Mesenchymal stem cell (in vitro differentiated cells and primary cell): Measurements from ENCODE around the gene OSBPL3.
A peak's percentile ranks its signal among the peaks of the same experiment; 100 is the strongest.

Experiments used
- DNase-seq: peaks from one replicate; pipeline ENCODE4 v3.0.0-alpha.2; 2013
- H2AFZ ChIP-seq: one replicate; pipeline ENCODE4 v1.6.1; 2013; ENCODE audit warnings: low read depth, mild to moderate bottlenecking, control low read depth, inconsistent platforms, low read length, moderate library complexity
- H2AK5ac ChIP-seq: 2 replicates; pipeline ENCODE4 v1.6.1; 2013; ENCODE audit warnings: low read length, moderate library complexity, mild to moderate bottlenecking, inconsistent platforms; ENCODE audit not compliant: severe bottlenecking
- H2BK120ac ChIP-seq: one replicate; pipeline ENCODE4 v1.6.1; 2013; ENCODE audit warnings: low read depth, mild to moderate bottlenecking, inconsistent platforms, low read length, moderate library complexity
- H2BK12ac ChIP-seq, 2 experiments: one replicate each; pipeline ENCODE4 v1.6.1; 2013; ENCODE audit warnings: inconsistent platforms in 2 of 2, low read length in 2 of 2, mild to moderate bottlenecking in 2 of 2, moderate library complexity in 2 of 2, control low read depth in 1 of 2
- H2BK15ac ChIP-seq: one replicate; pipeline ENCODE4 v1.6.1; 2013; ENCODE audit warnings: mild to moderate bottlenecking, low read depth, inconsistent platforms; ENCODE audit not compliant: poor library complexity, severe bottlenecking
- H2BK5ac ChIP-seq: 2 replicates; pipeline ENCODE4 v1.6.1; 2013; ENCODE audit warnings: low read depth, mild to moderate bottlenecking, low read length, control low read depth, inconsistent platforms; ENCODE audit not compliant: poor library complexity, severe bottlenecking
- H3K14ac ChIP-seq, 2 experiments: one replicate each; pipeline ENCODE4 v1.6.1; 2013; ENCODE audit warnings: inconsistent platforms in 2 of 2, low read length in 2 of 2, control low read depth in 1 of 2, mild to moderate bottlenecking in 1 of 2, moderate library complexity in 1 of 2
- H3K18ac ChIP-seq, 2 experiments: one replicate each; pipeline ENCODE4 v1.6.1; 2013; ENCODE audit warnings: inconsistent platforms in 2 of 2, low read length in 2 of 2, control low read depth in 1 of 2, low read depth in 1 of 2, mild to moderate bottlenecking in 1 of 2
- H3K23ac ChIP-seq, 2 experiments: one replicate each; pipeline ENCODE4 v1.6.1; 2013; ENCODE audit warnings: inconsistent platforms in 2 of 2, low read length in 2 of 2, mild to moderate bottlenecking in 2 of 2, moderate library complexity in 2 of 2, control low read depth in 1 of 2
- H3K27ac ChIP-seq: 2 replicates; pipeline ENCODE4 v1.5.1; 2013; ENCODE audit warnings: mild to moderate bottlenecking, moderate library complexity, low read length, control low read depth, inconsistent platforms; ENCODE audit not compliant: poor library complexity, severe bottlenecking
- H3K27me3 ChIP-seq, 2 experiments: 2 replicates each; pipeline versions ENCODE4 v1.6.1 to v1.7.0; 2013; ENCODE audit warnings: low read length in 2 of 2, mild to moderate bottlenecking in 2 of 2, moderate library complexity in 2 of 2, control low read depth in 1 of 2, inconsistent platforms in 1 of 2; ENCODE audit not compliant: control insufficient read depth in 1 of 2, insufficient read depth in 1 of 2
- H3K36me3 ChIP-seq, 2 experiments: 2 replicates each; pipeline versions ENCODE4 v1.6.1 to v1.7.0; 2013; ENCODE audit warnings: low read length in 2 of 2, control low read depth in 1 of 2, inconsistent platforms in 1 of 2, low read depth in 1 of 2, mild to moderate bottlenecking in 1 of 2; ENCODE audit not compliant: insufficient read depth in 2 of 2, control insufficient read depth in 1 of 2
- H3K4ac ChIP-seq, 2 experiments: one replicate each; pipeline ENCODE4 v1.6.1; 2013; ENCODE audit warnings: inconsistent platforms in 2 of 2, low read length in 2 of 2, mild to moderate bottlenecking in 2 of 2, moderate library complexity in 2 of 2, control low read depth in 1 of 2, low read depth in 1 of 2
- H3K4me1 ChIP-seq: 2 replicates; pipeline ENCODE4 v1.6.1; 2013; ENCODE audit warnings: low read depth, low read length, control low read depth; ENCODE audit not compliant: control insufficient read depth, insufficient read depth
- H3K4me2 ChIP-seq: 2 replicates; pipeline ENCODE4 v1.6.1; 2013; ENCODE audit warnings: low read length, mild to moderate bottlenecking, inconsistent platforms; ENCODE audit not compliant: poor library complexity, severe bottlenecking
- H3K4me3 ChIP-seq, 2 experiments: 2 replicates each; pipeline versions ENCODE4 v1.5.1 to v1.7.0; 2013; ENCODE audit warnings: low read length in 2 of 2, mild to moderate bottlenecking in 2 of 2, control low read depth in 1 of 2, low read depth in 1 of 2; ENCODE audit not compliant: insufficient read depth in 1 of 2
- H3K79me1 ChIP-seq: replicated peaks from 2 replicates; pipeline ENCODE4 v1.6.1; 2013; ENCODE audit warnings: mild to moderate bottlenecking, control low read depth, low read length, inconsistent platforms; ENCODE audit not compliant: poor library complexity, severe bottlenecking
- H3K9ac ChIP-seq: 2 replicates; pipeline ENCODE4 v1.7.0; 2013; ENCODE audit warnings: mild to moderate bottlenecking, low read length, moderate library complexity
- H3K9me3 ChIP-seq: 2 replicates; pipeline ENCODE4 v1.7.0; 2013; ENCODE audit warnings: mild to moderate bottlenecking, low read length; ENCODE audit not compliant: control insufficient read depth
- H4K8ac ChIP-seq: one replicate; pipeline ENCODE4 v1.6.1; 2013; ENCODE audit warnings: inconsistent platforms, mild to moderate bottlenecking, low read length, moderate library complexity
- H4K91ac ChIP-seq: one replicate; pipeline ENCODE4 v1.6.1; 2013; ENCODE audit warnings: mild to moderate bottlenecking, low read length, inconsistent platforms
- WGBS: methylation state at CpG from one replicate; pipeline ENCODE4 v1.1.7; 2013; ENCODE audit warnings: mixed read lengths; 5-methylcytosine and 5-hydroxymethylcytosine counted together

OSBPL3 gene

GRCh38 chr7:24936121-24936824, 43.7 kb downstream of the OSBPL3 start:
- Histone ChIP-seq H2BK15ac (no peak overlapping the region), H3K14ac (no peak overlapping the region), H3K18ac (no peak overlapping the region), H3K27ac (no peak overlapping the region), H3K9ac (no peak overlapping the region), H2AFZ (no peak overlapping the region), H3K4me3 (no peak overlapping the region), H3K23ac (no peak overlapping the region), H3K4ac (peak overlapping the region in 1 of 2 experiments; percentile 49), H2BK12ac (no peak overlapping the region), H3K27me3 (no peaks in the 10 kb centered on the region), H2BK5ac (no peak overlapping the region), H4K8ac (no peak overlapping the region), H3K4me2 (no peak overlapping the region), H4K91ac (no peak overlapping the region), H2AK5ac (no peak overlapping the region), H3K4me1 (peaks cover 5% of the 10 kb centered on the region), H3K79me1 (peaks cover 20% of the 10 kb centered on the region), H2BK120ac (no peak overlapping the region), H3K9me3 (no peaks in the 10 kb centered on the region), H3K36me3 (peaks cover 0 to 3% of the 10 kb centered on the region in 2 experiments)
- WGBS, result 83% methylated on average over 3 of the region's 3 CpGs
- DNase-seq, result peak; percentile 46

- no peak overlapping the region for H3K23ac ChIP-seq
- H2BK120ac ChIP-seq, result no peak overlapping the region
- H3K14ac ChIP-seq, result no peak overlapping the region
- no peak overlapping the region for H2BK12ac ChIP-seq
- no peak overlapping the region for H2AFZ ChIP-seq
- no peak overlapping the region for H2BK5ac ChIP-seq
- H3K18ac ChIP-seq, result no peak overlapping the region
- H3K4me2 ChIP-seq, result no peak overlapping the region
- H4K91ac ChIP-seq, result no peak overlapping the region
- no peak overlapping the region for H2BK15ac ChIP-seq
- 100% methylated on average over 2 of the region's 2 CpGs for whole genome bisulfite sequencing
- H4K8ac ChIP-seq, result no peak overlapping the region
- H3K4ac ChIP-seq, result no peak overlapping the region
- no peak for DNase-seq
- no peak overlapping the region for H2AK5ac ChIP-seq
- peaks cover 21% of the 10 kb centered on the region for H3K79me1 ChIP-seq
- H3K9ac ChIP-seq, result no peak overlapping the region
- H3K27ac ChIP-seq, result peak overlapping the region; percentile 44
- peaks cover 0 to 11% of the 10 kb centered on the region in 2 experiments for H3K36me3 ChIP-seq
- H3K4me1 ChIP-seq, result peaks cover 5% of the 10 kb centered on the region
- no peak overlapping the region for H3K4me3 ChIP-seq
- no peaks in the 10 kb centered on the region for H3K27me3 ChIP-seq
- no peaks in the 10 kb centered on the region for H3K9me3 ChIP-seq
These were observed 46.7 kb downstream of the OSBPL3 start for GRCh38 chr7:24933298-24933697.

GRCh38 chr7:24932815-24933214, 47.2 kb downstream of the OSBPL3 start:
- H2BK12ac ChIP-seq, result no peak overlapping the region
- H4K91ac ChIP-seq, result no peak overlapping the region
- no peak overlapping the region for H3K4me3 ChIP-seq
- no peak overlapping the region for H4K8ac ChIP-seq
- H3K27me3 ChIP-seq, result no peaks in the 10 kb centered on the region
- H3K4me1 ChIP-seq, result peaks cover 5% of the 10 kb centered on the region
- H2BK120ac ChIP-seq, result no peak overlapping the region
- no peak for DNase-seq
- peaks cover 23% of the 10 kb centered on the region for H3K79me1 ChIP-seq
- peaks cover 0 to 11% of the 10 kb centered on the region in 2 experiments for H3K36me3 ChIP-seq
- H2BK5ac ChIP-seq, result no peak overlapping the region
- no peak overlapping the region for H3K9ac ChIP-seq
- H2BK15ac ChIP-seq, result no peak overlapping the region
- no peak overlapping the region for H3K4ac ChIP-seq
- H2AFZ ChIP-seq, result no peak overlapping the region
- H3K14ac ChIP-seq, result no peak overlapping the region
- H3K23ac ChIP-seq, result no peak overlapping the region
- WGBS, result 92% methylated on average over 10 of the region's 10 CpGs
- no peak overlapping the region for H3K18ac ChIP-seq
- H3K27ac ChIP-seq, result peak overlapping the region; percentile 86
- H3K9me3 ChIP-seq, result no peaks in the 10 kb centered on the region
- peak overlapping the region; percentile 31 for H3K4me2 ChIP-seq
- H2AK5ac ChIP-seq, result no peak overlapping the region

- H3K18ac ChIP-seq, result peak overlapping the region in 1 of 2 experiments; percentile 40
- H3K79me1 ChIP-seq, result peaks cover 24% of the 10 kb centered on the region
- H3K36me3 ChIP-seq, result peaks cover 0 to 11% of the 10 kb centered on the region in 2 experiments
- no peak for DNase-seq
- peak overlapping the region; percentile 86 for H3K27ac ChIP-seq
- no peak overlapping the region for H2BK12ac ChIP-seq
- H2BK5ac ChIP-seq, result peak overlapping the region; percentile 9
- H4K8ac ChIP-seq, result no peak overlapping the region
- no peak overlapping the region for H3K23ac ChIP-seq
- no peak overlapping the region for H3K9ac ChIP-seq
- no peak overlapping the region for H4K91ac ChIP-seq
- H3K4me3 ChIP-seq, result no peak overlapping the region
- no peak overlapping the region for H2BK120ac ChIP-seq
- peak overlapping the region; percentile 31 for H3K4me2 ChIP-seq
- no peak overlapping the region for H2BK15ac ChIP-seq
- peak overlapping the region; percentile 73 for H2AK5ac ChIP-seq
- H3K27me3 ChIP-seq, result no peaks in the 10 kb centered on the region
- H3K4ac ChIP-seq, result no peak overlapping the region
- H3K9me3 ChIP-seq, result no peaks in the 10 kb centered on the region
- no peak overlapping the region for H3K14ac ChIP-seq
- H3K4me1 ChIP-seq, result peaks cover 6% of the 10 kb centered on the region
- 80% methylated on average over 3 of the region's 3 CpGs for WGBS
- no peak overlapping the region for H2AFZ ChIP-seq
These were observed 47.6 kb downstream of the OSBPL3 start for GRCh38 chr7:24932389-24932788.
